ENCODE measurements around the gene CAMKK1. TPM values are rescaled to one million over a fixed set of nuclear protein-coding genes. Genes with fewer than 3 reads are reported as not detected.

CAMKK1 gene
- total RNA-seq, 1 donor from 2014 or later: 4.1 TPM

DNA sequence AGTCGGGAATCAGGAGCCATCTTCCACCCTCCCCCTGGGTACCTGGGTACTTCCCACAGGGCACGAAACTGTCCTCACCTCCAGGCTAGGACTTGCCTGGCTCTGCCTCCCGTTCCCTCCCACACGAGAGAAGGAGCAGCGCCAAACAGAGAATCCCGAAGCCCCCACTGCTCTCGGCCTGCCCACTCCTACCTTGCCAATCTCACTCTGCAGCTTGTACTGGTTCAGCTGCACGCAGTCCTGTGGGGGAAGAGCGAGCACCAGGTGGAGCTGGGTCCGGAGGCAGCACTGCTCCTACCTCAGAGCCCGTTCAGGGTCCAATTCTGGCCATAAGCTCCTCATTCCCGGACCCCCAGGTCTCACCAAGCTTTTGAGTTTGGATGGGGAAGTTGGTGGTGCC, 8.7 kb downstream of the CAMKK1 start:
- TF ChIP-seq, protein P1, sequence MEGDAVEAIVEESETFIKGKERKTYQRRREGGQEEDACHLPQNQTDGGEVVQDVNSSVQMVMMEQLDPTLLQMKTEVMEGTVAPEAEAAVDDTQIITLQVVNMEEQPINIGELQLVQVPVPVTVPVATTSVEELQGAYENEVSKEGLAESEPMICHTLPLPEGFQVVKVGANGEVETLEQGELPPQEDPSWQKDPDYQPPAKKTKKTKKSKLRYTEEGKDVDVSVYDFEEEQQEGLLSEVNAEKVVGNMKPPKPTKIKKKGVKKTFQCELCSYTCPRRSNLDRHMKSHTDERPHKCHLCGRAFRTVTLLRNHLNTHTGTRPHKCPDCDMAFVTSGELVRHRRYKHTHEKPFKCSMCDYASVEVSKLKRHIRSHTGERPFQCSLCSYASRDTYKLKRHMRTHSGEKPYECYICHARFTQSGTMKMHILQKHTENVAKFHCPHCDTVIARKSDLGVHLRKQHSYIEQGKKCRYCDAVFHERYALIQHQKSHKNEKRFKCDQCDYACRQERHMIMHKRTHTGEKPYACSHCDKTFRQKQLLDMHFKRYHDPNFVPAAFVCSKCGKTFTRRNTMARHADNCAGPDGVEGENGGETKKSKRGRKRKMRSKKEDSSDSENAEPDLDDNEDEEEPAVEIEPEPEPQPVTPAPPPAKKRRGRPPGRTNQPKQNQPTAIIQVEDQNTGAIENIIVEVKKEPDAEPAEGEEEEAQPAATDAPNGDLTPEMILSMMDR (IDR thresholded peaks at IDR 0.05; ENCODE audit: unreplicated experiment): no peak
- DNase-seq (ENCODE audit: low spot score): no peak
- H3K36me3 Mint-ChIP-seq (ENCODE audit: low read depth, unreplicated experiment): peaks cover 7% of the 10 kb centered on the region

DNA sequence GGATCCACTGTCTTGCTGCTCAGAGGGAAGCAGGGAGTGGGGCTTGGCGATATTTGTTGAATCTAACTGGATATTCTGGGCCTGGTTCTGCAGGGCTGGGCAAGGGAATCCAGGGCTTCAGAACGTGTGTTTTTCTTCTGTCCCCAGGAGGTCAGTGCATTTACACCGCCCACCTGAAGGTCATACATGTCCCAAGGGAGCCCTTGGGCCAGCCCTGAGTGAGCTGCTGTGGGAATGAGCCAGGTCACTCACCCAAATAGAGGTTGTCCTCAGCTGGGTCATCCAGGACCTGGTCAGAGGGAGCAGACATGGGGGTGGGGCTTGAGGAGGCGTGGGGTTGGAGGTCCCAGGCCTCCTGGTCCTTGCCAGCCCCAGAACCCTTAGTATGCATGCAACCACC, 10.6 kb downstream of the CAMKK1 start:
- peaks cover 9% of the 10 kb centered on the region for H3K27me3 Mint-ChIP-seq (ENCODE audit: unreplicated experiment)

More for the DNA sequence above, 8.7 kb downstream of the CAMKK1 start:
- H3K9me3 Mint-ChIP-seq (ENCODE audit: unreplicated experiment): no peaks in the 10 kb centered on the region
- H3K27ac Mint-ChIP-seq (ENCODE audit: unreplicated experiment): no peak overlapping the region
- peaks cover 19% of the 10 kb centered on the region for H3K4me1 Mint-ChIP-seq (ENCODE audit: unreplicated experiment)
- no peak overlapping the region for H3K4me3 Mint-ChIP-seq (ENCODE audit: unreplicated experiment)
- H3K27me3 Mint-ChIP-seq (ENCODE audit: unreplicated experiment): peaks cover 13% of the 10 kb centered on the region

DNA sequence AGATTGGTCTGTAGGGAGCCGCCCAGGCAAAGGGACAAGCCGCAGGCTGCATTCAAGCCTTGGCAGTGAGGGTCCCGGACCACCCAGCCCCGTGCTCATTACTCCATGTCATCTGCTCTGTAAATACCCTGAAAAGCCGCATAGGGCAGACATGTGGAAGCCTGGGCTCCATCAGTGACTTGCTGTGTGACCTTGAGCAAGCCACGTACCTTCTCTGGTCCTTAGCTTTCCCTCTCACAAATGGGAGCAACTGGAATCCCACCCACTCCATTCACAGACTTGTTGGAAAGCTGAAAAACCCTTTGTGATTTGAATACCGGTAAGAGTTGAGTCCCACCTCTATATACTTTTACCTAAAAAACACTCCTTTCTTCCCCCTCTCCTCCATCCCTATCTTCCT, 11.9 kb downstream of the CAMKK1 start:
- Mint-ChIP-seq H3K27me3 (ENCODE audit: unreplicated experiment) (peaks cover 6% of the 10 kb centered on the region), H3K36me3 (ENCODE audit: low read depth, unreplicated experiment) (peaks cover 7% of the 10 kb centered on the region), H3K4me3 (ENCODE audit: unreplicated experiment) (no peak overlapping the region), H3K9me3 (ENCODE audit: unreplicated experiment) (no peaks in the 10 kb centered on the region), H3K4me1 (ENCODE audit: unreplicated experiment) (peaks cover 3% of the 10 kb centered on the region), H3K27ac (ENCODE audit: unreplicated experiment) (no peak overlapping the region)
- TF ChIP-seq, protein P1 (IDR thresholded peaks at IDR 0.05; ENCODE audit: unreplicated experiment): no peak
- no peak for DNase-seq (ENCODE audit: low spot score)

More for the DNA sequence above, 10.6 kb downstream of the CAMKK1 start:
- no peak for DNase-seq (ENCODE audit: low spot score)
- H3K27ac Mint-ChIP-seq (ENCODE audit: unreplicated experiment): no peak overlapping the region
- H3K9me3 Mint-ChIP-seq (ENCODE audit: unreplicated experiment): no peaks in the 10 kb centered on the region
- no peak overlapping the region for H3K4me3 Mint-ChIP-seq (ENCODE audit: unreplicated experiment)
- TF ChIP-seq, protein P1 (IDR thresholded peaks at IDR 0.05; ENCODE audit: unreplicated experiment): no peak
- H3K4me1 Mint-ChIP-seq (ENCODE audit: unreplicated experiment): peaks cover 16% of the 10 kb centered on the region
- H3K36me3 Mint-ChIP-seq (ENCODE audit: low read depth, unreplicated experiment): peaks cover 7% of the 10 kb centered on the region

DNA sequence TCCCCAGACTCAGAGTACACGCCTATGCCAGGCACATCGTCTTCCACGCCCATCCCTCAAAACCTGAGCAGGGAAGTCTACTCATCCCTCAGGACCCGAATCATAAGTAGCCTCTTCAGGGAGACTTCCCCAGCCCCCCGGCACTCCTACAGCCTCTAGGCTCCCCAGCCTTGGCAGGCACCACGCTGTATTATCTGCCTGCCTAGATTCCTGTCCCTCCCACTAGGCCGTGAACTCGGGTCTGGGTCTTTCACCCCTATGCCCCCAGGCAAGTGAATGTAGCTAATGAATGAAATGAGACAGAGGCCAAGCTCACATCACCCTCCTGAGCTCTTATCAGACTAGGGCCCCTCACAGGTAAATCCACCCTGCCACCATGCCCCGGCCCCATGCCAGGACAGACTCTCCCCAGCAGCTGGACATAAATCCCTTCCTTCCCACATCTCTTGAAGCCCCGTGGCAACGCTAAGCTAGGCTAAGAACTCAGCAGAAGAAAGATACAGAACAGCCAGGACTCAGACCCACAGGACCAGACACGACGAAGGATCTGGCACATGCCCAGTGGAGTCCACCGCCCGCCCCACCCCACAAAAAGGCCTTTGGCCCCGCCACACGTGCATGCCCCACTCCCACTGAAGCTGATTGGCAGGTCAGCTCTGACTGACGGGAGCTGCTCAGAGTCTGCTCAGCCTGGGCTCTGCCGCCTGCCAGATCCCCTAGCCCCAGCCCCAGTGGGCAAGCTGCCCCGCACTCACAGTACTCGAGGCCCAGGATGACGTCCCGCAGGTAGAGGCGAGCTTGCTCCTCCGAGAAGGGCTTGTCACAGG, 13.0 kb downstream of the CAMKK1 start:
- H3K9me3 Mint-ChIP-seq (ENCODE audit: unreplicated experiment): no peaks in the 10 kb centered on the region
- DNase-seq (ENCODE audit: low spot score): no peak
- peaks cover 5% of the 10 kb centered on the region for H3K27me3 Mint-ChIP-seq (ENCODE audit: unreplicated experiment)
- H3K4me1 Mint-ChIP-seq (ENCODE audit: unreplicated experiment): peaks cover 2% of the 10 kb centered on the region
- H3K36me3 Mint-ChIP-seq (ENCODE audit: low read depth, unreplicated experiment): peaks cover 8% of the 10 kb centered on the region
- TF ChIP-seq, protein P1 (IDR thresholded peaks at IDR 0.05; ENCODE audit: unreplicated experiment): no peak
- no peak overlapping the region for H3K4me3 Mint-ChIP-seq (ENCODE audit: unreplicated experiment)
- no peak overlapping the region for H3K27ac Mint-ChIP-seq (ENCODE audit: unreplicated experiment)

DNA sequence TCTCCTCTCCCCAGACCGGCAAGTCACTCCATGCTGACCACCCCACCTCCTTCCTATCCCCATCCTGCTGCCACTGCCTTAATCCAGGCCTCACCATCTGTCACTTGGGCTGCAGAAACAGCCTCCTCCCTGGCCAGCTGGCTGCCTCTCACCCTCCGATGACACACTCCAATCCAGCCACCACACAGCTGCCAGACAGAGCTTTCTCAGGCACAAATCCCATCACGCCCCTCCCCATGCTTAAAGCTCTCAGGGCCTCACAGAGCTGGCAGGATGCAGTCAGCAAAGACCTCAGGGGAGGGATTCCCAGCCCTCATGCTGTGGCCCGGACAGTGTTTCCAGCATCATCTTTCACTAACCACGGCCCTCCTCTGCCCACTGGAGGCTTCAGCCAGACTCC, 13.7 kb downstream of the CAMKK1 start:
- peak overlapping the region; percentile 31 for H3K4me3 Mint-ChIP-seq (ENCODE audit: unreplicated experiment)
- peaks cover 2% of the 10 kb centered on the region for H3K4me1 Mint-ChIP-seq (ENCODE audit: unreplicated experiment)
- H3K36me3 Mint-ChIP-seq (ENCODE audit: low read depth, unreplicated experiment): peaks cover 4% of the 10 kb centered on the region
- H3K27me3 Mint-ChIP-seq (ENCODE audit: unreplicated experiment): peaks cover 2% of the 10 kb centered on the region
- H3K27ac Mint-ChIP-seq (ENCODE audit: unreplicated experiment): no peak overlapping the region
- H3K9me3 Mint-ChIP-seq (ENCODE audit: unreplicated experiment): no peaks in the 10 kb centered on the region
- TF ChIP-seq, protein P1 (IDR thresholded peaks at IDR 0.05; ENCODE audit: unreplicated experiment): no peak
- no peak for DNase-seq (ENCODE audit: low spot score)
